HepG2 (cell line): Measurements from ENCODE around the gene METRN. TPM values are rescaled to one million over a fixed set of nuclear protein-coding genes. Genes with fewer than 3 reads are reported as not detected.

ENCODE experiments used
- ARID3A ChIP-seq: IDR thresholded peaks from 2 replicates; pipeline ENCODE4 v1.6.1; 2012; ENCODE audit warnings: low read depth, low read length, improper control_type of control experiment
- BCL3 ChIP-seq: sonication (generic); formaldehyde crosslinking; IDR thresholded peaks from 2 replicates; pipeline ENCODE4 v1.5.1; 2020; ENCODE audit warnings: mild to moderate bottlenecking, missing genetic modification reagents, moderate library complexity
- CEBPB ChIP-seq: IDR thresholded peaks from 2 replicates; pipeline ENCODE4 v1.6.1; 2011; ENCODE audit warnings: low read depth, low read length, improper control_type of control experiment, borderline replicate concordance
- ELK4 ChIP-seq: sonication (generic); formaldehyde crosslinking; IDR thresholded peaks from 2 replicates; pipeline ENCODE4 v1.9.0; 2021; ENCODE audit warnings: missing genetic modification reagents, borderline replicate concordance
- GPN1 ChIP-seq: sonication (generic); formaldehyde crosslinking; IDR thresholded peaks from 2 replicates; pipeline ENCODE4 v1.5.1; 2020; ENCODE audit warnings: missing genetic modification reagents, borderline replicate concordance
- GTF2F1 ChIP-seq: fragments of 150-350 bp; IDR thresholded peaks from 2 replicates; pipeline ENCODE4 v1.6.1; 2014; ENCODE audit warnings: low read length
- HIVEP1 ChIP-seq: sonication (generic); formaldehyde crosslinking; IDR thresholded peaks from 2 replicates; pipeline ENCODE4 v1.4.0; 2020; ENCODE audit warnings: mild to moderate bottlenecking, missing genetic modification reagents
- IRF2 ChIP-seq: IDR thresholded peaks from 2 replicates; pipeline ENCODE4 v1.6.1; 2018; ENCODE audit warnings: missing genetic modification reagents, missing compliant biosample characterization
- MAFK ChIP-seq, 2 experiments: IDR thresholded peaks in 1 of 2; conservative IDR thresholded peaks in 1 of 2; 2 replicates each; pipeline ENCODE4 v1.6.1; 2011; ENCODE audit warnings: improper control_type of control experiment in 2 of 2, low read length in 2 of 2
- NFE2 ChIP-seq: sonication (generic); formaldehyde crosslinking; IDR thresholded peaks from 2 replicates; pipeline ENCODE4 v1.4.0; 2020; ENCODE audit warnings: missing genetic modification reagents
- POGZ ChIP-seq: sonication (generic); formaldehyde crosslinking; IDR thresholded peaks from 2 replicates; pipeline ENCODE4 v1.4.0; 2020; ENCODE audit warnings: mild to moderate bottlenecking, missing genetic modification reagents
- PRMT3 ChIP-seq: sonication (generic); formaldehyde crosslinking; IDR thresholded peaks from 2 replicates; pipeline ENCODE4 v1.8.1; 2022; ENCODE audit warnings: low read depth, mild to moderate bottlenecking, moderate library complexity, missing genetic modification reagents, borderline replicate concordance
- ZBTB33 ChIP-seq: sonication (generic); formaldehyde crosslinking; IDR thresholded peaks from 2 replicates; pipeline ENCODE4 v1.4.0; 2020; ENCODE audit warnings: missing genetic modification reagents
- ZNF776 ChIP-seq: sonication (generic); formaldehyde crosslinking; IDR thresholded peaks from 2 replicates; pipeline ENCODE4 v1.4.0; 2020; ENCODE audit warnings: mild to moderate bottlenecking, missing genetic modification reagents
- ZNF777 ChIP-seq: sonication (generic); formaldehyde crosslinking; IDR thresholded peaks from 2 replicates; pipeline ENCODE4 v1.4.0; 2020; ENCODE audit warnings: missing genetic modification reagents
- polyA plus RNA-seq, 8 experiments: library from polyadenylated mRNA; depleted of rRNA in 3 of 8; stranded (reverse) in 7 of 8; unstranded in 1 of 8; fragments of >200 nt; fragmentation: Illumina TruSeq in 4 of 8; extraction: Trizol in 4 of 8; gene quantifications; 2 replicates each; pipeline versions ENCODE4 v1.2.1 to v1.2.3, GENCODE V29; 2011 to 2016; ENCODE audit warnings: low read depth in 4 of 8, missing spikeins in 1 of 8, mixed read lengths in 1 of 8; ENCODE audit not compliant: insufficient read depth in 1 of 8
- total RNA-seq, 5 experiments: library from RNA; depleted of rRNA; stranded (reverse); fragments of >200 nt; fragmentation: Illumina TruSeq; extraction: Trizol; gene quantifications; 2 replicates each; pipeline ENCODE4 v1.2.3, GENCODE V29; 2016; ENCODE audit warnings: low read depth in 1 of 5
- TF ChIP-seq, protein P1 (sequence below): sonication (generic); formaldehyde crosslinking; IDR thresholded peaks from 2 replicates; pipeline ENCODE4 v1.4.0; 2020; ENCODE audit warnings: mild to moderate bottlenecking, missing genetic modification reagents
- TF ChIP-seq, protein P2 (sequence below), 2 experiments: IDR thresholded peaks; 2 replicates each; pipeline ENCODE4 v1.6.1; 2011 to 2012; ENCODE audit warnings: low read length in 2 of 2, borderline replicate concordance in 1 of 2, low read depth in 1 of 2, mild to moderate bottlenecking in 1 of 2, moderate library complexity in 1 of 2

Gene METRN
- total and polyA plus RNA-seq, 2 of the 13 experiments (the other 11 are each of a cell fraction or from before 2014, with no cell fraction given): 25.5 to 46.1 TPM

GRCh38 chr16:678858-679813 is 35.8 kb upstream of the METRN start (continued):
- no peak for TF ChIP-seq ELK4 (CRISPR knock-in tag)
- no peak for TF ChIP-seq CEBPB
- 0 out of 2 replicates have a peak, but pooled peaks have one; percentile 21 for TF ChIP-seq HIVEP1
- peak; percentile 65; the same call in 1 of the 2 replicates for TF ChIP-seq IRF2 (CRISPR knock-in tag)
- no peak for TF ChIP-seq GPN1 (CRISPR knock-in tag)
- TF ChIP-seq NFE2 (CRISPR knock-in tag): no peak
- TF ChIP-seq, protein P1, sequence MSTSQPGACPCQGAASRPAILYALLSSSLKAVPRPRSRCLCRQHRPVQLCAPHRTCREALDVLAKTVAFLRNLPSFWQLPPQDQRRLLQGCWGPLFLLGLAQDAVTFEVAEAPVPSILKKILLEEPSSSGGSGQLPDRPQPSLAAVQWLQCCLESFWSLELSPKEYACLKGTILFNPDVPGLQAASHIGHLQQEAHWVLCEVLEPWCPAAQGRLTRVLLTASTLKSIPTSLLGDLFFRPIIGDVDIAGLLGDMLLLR (CRISPR knock-in tag): no peak
- no peak for TF ChIP-seq MAFK (conservative IDR thresholded peaks at IDR 0.05 in 1 of 2, IDR thresholded peaks at IDR 0.05 in 1 of 2; ENCODE audit: low read length in 2 of 2)
- peak; percentile 39; the same call in 1 of the 2 replicates for TF ChIP-seq BCL3 (CRISPR knock-in tag)
- TF ChIP-seq PRMT3 (CRISPR knock-in tag): no peak
- no peak for TF ChIP-seq ZNF777
- peak; percentile 59 for TF ChIP-seq ZNF776 (CRISPR knock-in tag)
- no peak for TF ChIP-seq ARID3A
- no peak for TF ChIP-seq ZBTB33 (CRISPR knock-in tag)
- TF ChIP-seq, protein P2, sequence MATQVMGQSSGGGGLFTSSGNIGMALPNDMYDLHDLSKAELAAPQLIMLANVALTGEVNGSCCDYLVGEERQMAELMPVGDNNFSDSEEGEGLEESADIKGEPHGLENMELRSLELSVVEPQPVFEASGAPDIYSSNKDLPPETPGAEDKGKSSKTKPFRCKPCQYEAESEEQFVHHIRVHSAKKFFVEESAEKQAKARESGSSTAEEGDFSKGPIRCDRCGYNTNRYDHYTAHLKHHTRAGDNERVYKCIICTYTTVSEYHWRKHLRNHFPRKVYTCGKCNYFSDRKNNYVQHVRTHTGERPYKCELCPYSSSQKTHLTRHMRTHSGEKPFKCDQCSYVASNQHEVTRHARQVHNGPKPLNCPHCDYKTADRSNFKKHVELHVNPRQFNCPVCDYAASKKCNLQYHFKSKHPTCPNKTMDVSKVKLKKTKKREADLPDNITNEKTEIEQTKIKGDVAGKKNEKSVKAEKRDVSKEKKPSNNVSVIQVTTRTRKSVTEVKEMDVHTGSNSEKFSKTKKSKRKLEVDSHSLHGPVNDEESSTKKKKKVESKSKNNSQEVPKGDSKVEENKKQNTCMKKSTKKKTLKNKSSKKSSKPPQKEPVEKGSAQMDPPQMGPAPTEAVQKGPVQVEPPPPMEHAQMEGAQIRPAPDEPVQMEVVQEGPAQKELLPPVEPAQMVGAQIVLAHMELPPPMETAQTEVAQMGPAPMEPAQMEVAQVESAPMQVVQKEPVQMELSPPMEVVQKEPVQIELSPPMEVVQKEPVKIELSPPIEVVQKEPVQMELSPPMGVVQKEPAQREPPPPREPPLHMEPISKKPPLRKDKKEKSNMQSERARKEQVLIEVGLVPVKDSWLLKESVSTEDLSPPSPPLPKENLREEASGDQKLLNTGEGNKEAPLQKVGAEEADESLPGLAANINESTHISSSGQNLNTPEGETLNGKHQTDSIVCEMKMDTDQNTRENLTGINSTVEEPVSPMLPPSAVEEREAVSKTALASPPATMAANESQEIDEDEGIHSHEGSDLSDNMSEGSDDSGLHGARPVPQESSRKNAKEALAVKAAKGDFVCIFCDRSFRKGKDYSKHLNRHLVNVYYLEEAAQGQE (IDR thresholded peaks at IDR 0.05; ENCODE audit: borderline replicate concordance in 1 of 2, low read depth in 1 of 2, low read length in 2 of 2): 0 out of 4 replicates have a peak, but pooled peaks of 1 of the 2 experiments have one; percentile 3
- 0 out of 2 replicates have a peak, but pooled peaks have one; percentile 21 for TF ChIP-seq POGZ (CRISPR knock-in tag)
- TF ChIP-seq GTF2F1: no peak
